Upper lobe of right lung (tissue), 1 donor: ENCODE results near the gene SPART. TPM values are rescaled to one million over a fixed set of nuclear protein-coding genes. Genes with fewer than 3 reads are reported as not detected.
"Not testable (repeated sequence)": the region's sequence is repeated elsewhere in the genome, so short reads cannot be mapped to it uniquely, and the experiment has no call there.

ENCODE experiments used
- ATAC-seq: fragments of 200-7000 bp; cut with Tn5 transposase; one replicate; pipeline ENCODE4 v1.9.1; 2020; ENCODE audit warnings: mild to moderate bottlenecking, moderate library complexity
- DNase-seq: peaks from one replicate; pipeline ENCODE4 v3.0.0-alpha.2; 2020
- H3K27ac ChIP-seq: fragments of 200-600 bp; one replicate; pipeline ENCODE4 v1.8.0; 2022
- H3K27me3 ChIP-seq: fragments of 200-600 bp; one replicate; pipeline ENCODE4 v1.8.0; 2022; ENCODE audit warnings: mild to moderate bottlenecking
- H3K36me3 ChIP-seq: fragments of 200-600 bp; one replicate; pipeline ENCODE4 v1.8.0; 2022
- H3K4me1 ChIP-seq: fragments of 200-600 bp; one replicate; pipeline ENCODE4 v1.8.0; 2022
- H3K4me3 ChIP-seq: fragments of 200-600 bp; one replicate; pipeline ENCODE4 v1.8.0; 2022; ENCODE audit warnings: mild to moderate bottlenecking
- H3K9me3 ChIP-seq: fragments of 200-600 bp; one replicate; pipeline ENCODE4 v1.8.0; 2022
- intact Hi-C: fragments of 100-400 bp; cut with DNase I; formaldehyde crosslinking; loops from one replicate; pipeline ENCODE4 v1.11.0; 2022
- total RNA-seq: library from RNA; stranded (reverse); fragmentation: NEBNext Ultra II Directional; extraction: Animal tissue kit (Norgen Biotek cat#: 25700); gene quantifications from one replicate; pipeline ENCODE4 v1.2.1, GENCODE V29; 2021
- TF ChIP-seq, protein P1 (sequence below): fragments of 200-600 bp; IDR thresholded peaks from one replicate; pipeline ENCODE4 v1.8.0; 2022; ENCODE audit warnings: antibody characterized with exemption
- donor health status: DM: no; HTN: yes; CAD: no; lungs with severe emphysema.

The SPART gene
- total RNA-seq, 1 donor from 2014 or later, result 86.8 TPM

DNA sequence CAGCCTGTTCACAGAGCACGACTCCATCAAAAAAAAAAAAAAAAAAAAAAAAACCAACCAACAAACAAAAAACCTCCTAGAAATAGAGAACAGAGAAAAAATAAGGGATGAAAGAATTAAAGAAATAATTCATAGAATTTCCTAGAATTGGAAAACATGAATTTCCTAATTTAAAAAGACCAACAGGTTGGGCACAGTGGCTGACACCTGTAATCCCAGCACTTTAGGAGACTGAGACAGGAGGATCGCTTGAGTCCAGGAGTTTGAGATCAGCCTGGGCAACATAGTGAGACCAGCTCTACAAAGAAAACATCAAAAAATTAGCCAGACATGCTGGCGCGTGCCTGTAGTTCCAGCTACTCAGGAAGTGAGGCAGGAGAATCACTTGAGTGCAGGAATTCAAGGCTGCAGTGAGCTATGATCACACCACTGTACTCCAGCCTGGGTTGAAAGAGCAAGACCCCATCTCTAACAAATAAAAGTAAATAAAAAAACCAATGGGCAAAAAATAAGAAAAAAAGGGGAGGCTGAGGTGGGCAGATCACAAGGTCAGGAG, 6.5 kb downstream of the SPART start:
- H3K27me3 ChIP-seq, result no peaks in the 10 kb centered on the region
- no peak overlapping the region for H3K27ac ChIP-seq
- H3K4me3 ChIP-seq, result no peak overlapping the region
- TF ChIP-seq, protein P1, sequence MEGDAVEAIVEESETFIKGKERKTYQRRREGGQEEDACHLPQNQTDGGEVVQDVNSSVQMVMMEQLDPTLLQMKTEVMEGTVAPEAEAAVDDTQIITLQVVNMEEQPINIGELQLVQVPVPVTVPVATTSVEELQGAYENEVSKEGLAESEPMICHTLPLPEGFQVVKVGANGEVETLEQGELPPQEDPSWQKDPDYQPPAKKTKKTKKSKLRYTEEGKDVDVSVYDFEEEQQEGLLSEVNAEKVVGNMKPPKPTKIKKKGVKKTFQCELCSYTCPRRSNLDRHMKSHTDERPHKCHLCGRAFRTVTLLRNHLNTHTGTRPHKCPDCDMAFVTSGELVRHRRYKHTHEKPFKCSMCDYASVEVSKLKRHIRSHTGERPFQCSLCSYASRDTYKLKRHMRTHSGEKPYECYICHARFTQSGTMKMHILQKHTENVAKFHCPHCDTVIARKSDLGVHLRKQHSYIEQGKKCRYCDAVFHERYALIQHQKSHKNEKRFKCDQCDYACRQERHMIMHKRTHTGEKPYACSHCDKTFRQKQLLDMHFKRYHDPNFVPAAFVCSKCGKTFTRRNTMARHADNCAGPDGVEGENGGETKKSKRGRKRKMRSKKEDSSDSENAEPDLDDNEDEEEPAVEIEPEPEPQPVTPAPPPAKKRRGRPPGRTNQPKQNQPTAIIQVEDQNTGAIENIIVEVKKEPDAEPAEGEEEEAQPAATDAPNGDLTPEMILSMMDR, result no peak
- peaks cover 9% of the 10 kb centered on the region for H3K36me3 ChIP-seq
- H3K4me1 ChIP-seq, result peaks cover 28% of the 10 kb centered on the region
- no peaks in the 10 kb centered on the region for H3K9me3 ChIP-seq
- ATAC-seq, result no peak
- intact Hi-C loops, result no loop called here
- DNase-seq, result no peak

DNA sequence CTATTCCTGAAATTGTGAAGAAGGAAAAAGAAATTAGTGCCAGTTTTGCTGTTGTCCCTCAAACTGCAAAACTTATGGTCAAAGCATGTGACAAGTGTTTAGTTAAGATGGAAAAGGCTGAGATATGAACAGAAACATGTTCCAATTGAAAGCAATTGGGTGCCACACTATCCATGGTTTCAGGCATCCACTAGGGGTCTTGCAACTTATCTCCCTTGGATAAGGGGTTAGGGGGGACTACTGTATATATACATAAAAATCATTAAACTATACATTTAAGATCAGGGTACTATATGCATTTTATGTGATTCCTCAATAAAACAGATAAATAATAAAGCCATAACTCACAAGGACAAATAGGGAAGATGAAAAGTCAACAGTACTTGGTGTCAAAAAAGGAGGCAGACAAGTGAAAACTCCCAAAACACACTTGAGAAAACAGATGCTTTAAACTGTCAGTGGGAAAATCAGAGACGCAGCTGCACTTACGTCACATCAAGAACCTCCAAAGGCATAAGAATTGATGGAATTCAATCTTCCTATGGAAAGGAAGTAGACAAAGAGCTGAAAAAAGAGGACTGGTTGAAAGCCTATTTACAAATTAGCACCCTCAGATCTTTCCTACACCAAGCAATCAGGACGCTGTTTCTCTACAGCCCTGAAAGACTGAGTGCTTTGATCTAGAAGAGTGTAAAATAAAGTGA, 8.1 kb downstream of the SPART start:
- Histone ChIP-seq H3K4me1 (peaks cover 25% of the 10 kb centered on the region), H3K27me3 (no peaks in the 10 kb centered on the region), H3K4me3 (no peak overlapping the region), H3K27ac (no peak overlapping the region), H3K36me3 (peaks cover 18% of the 10 kb centered on the region), H3K9me3 (no peaks in the 10 kb centered on the region)
- TF ChIP-seq, protein P1, result no peak
- DNase-seq, result no peak
- no peak for ATAC-seq
- intact Hi-C loops, result no loop called here

DNA sequence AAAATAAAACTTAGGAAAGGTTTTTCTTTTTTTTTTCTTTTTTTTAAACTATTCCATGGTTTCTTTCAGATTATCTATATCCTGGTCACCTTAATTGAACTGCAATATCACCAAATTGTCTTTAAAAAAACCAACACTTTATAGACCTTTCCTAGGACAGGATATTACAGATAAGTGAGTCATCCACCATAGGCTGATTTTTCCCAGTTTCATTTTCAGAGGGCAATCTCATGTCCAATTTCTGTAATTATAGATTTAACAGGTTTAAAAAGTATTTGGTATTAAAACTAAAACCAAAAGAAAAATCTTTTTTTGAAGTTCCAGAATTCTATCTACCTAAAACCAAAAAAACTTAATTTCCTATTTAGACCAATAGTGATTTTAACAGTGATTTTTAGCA, 13.2 kb downstream of the SPART start:
- no peak overlapping the region for H3K4me3 ChIP-seq
- TF ChIP-seq, protein P1, result no peak
- DNase-seq (no peak), ATAC-seq (no peak)
- H3K36me3 ChIP-seq, result peaks cover 49% of the 10 kb centered on the region
- H3K4me1 ChIP-seq, result peaks cover 32% of the 10 kb centered on the region
- intact Hi-C loops, result no loop called here
- no peaks in the 10 kb centered on the region for H3K27me3 ChIP-seq
- H3K27ac ChIP-seq, result no peak overlapping the region
- no peaks in the 10 kb centered on the region for H3K9me3 ChIP-seq

DNA sequence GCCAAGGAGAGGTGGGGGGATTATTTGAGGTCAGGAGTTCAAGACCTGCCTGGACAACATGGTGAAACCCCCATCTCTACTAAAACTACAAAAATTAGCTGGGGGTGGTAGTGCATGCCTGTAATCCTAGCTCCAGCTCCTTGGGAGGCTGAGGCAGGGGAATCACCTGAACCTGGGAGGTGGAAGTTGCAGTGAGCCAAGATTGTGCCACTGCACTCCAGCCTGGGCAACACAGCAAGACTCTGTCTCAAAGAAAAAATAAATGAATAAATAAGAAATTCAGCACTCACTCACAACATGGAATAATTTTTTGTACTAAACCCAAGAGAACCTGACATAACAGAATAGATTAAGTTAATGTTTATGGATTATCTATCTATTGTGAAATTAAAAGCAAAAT, 13.9 kb downstream of the SPART start:
- H3K27me3 ChIP-seq, DNase-seq, intact Hi-C loops, H3K27ac ChIP-seq, H3K4me3 ChIP-seq, H3K9me3 ChIP-seq, ATAC-seq: not testable (repeated sequence)
- peaks cover 32% of the 10 kb centered on the region for H3K4me1 ChIP-seq
- H3K36me3 ChIP-seq, result peaks cover 56% of the 10 kb centered on the region

DNA sequence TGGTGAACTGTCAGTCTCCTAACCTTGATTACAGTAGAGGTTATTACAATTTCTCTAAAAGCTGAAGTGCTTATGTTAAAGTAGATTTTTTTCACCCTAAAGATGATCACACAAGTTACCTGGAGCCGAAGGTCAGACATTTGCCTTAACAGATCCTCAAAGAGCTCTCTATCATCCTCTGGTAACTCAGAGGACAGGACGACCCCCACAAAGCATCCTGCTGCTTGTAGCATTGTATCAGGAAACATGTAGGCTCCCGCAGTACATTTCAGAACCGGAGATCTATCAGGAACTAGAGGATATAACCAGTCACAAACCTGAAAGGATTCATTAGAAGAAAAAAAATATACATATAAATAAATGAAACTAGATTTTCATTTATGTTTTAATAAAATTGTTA, 14.9 kb downstream of the SPART start:
- Histone ChIP-seq H3K4me3 (no peak overlapping the region), H3K4me1 (peaks cover 27% of the 10 kb centered on the region), H3K27ac (no peak overlapping the region), H3K36me3 (peaks cover 66% of the 10 kb centered on the region), H3K27me3 (no peaks in the 10 kb centered on the region), H3K9me3 (no peaks in the 10 kb centered on the region)
- DNase-seq (no peak), ATAC-seq (no peak)
- TF ChIP-seq, protein P1, result no peak
- intact Hi-C loops, result no loop called here

DNA sequence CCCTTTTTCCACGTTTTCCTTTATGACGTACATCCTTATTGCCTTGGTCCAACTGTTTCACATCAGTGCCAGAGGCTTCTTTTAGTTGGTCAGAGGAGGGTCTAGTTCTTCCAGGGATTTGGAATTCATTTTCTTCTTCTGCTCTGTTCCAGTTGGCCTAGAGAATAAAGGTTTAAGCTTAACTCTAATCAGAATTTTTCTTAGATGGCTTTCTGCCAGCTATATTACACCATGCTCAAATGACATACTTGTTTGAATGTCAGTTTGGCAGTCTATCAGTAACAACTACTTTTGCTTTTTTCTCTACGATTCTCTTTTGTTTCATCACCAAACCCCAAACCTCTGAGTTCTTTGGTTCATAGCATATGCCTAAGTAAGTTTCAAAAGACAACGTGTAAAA, 16.8 kb downstream of the SPART start:
- Histone ChIP-seq H3K27ac (no peak overlapping the region), H3K36me3 (peaks cover 73% of the 10 kb centered on the region), H3K9me3 (no peaks in the 10 kb centered on the region), H3K4me3 (no peak overlapping the region), H3K4me1 (peaks cover 17% of the 10 kb centered on the region), H3K27me3 (no peaks in the 10 kb centered on the region)
- TF ChIP-seq, protein P1, result no peak
- no peak for ATAC-seq
- intact Hi-C loops, result no loop called here
- no peak for DNase-seq
